ENCODE results near the gene NDUFV2. TPM values are rescaled to one million over a fixed set of nuclear protein-coding genes. Genes with fewer than 3 reads are reported as not detected.

NDUFV2 gene
- total and polyA plus RNA-seq, 2 of the 8 experiments (the other 6 are each of a cell fraction or from before 2014, with no cell fraction given), result 90.8 to 191 TPM

DNA sequence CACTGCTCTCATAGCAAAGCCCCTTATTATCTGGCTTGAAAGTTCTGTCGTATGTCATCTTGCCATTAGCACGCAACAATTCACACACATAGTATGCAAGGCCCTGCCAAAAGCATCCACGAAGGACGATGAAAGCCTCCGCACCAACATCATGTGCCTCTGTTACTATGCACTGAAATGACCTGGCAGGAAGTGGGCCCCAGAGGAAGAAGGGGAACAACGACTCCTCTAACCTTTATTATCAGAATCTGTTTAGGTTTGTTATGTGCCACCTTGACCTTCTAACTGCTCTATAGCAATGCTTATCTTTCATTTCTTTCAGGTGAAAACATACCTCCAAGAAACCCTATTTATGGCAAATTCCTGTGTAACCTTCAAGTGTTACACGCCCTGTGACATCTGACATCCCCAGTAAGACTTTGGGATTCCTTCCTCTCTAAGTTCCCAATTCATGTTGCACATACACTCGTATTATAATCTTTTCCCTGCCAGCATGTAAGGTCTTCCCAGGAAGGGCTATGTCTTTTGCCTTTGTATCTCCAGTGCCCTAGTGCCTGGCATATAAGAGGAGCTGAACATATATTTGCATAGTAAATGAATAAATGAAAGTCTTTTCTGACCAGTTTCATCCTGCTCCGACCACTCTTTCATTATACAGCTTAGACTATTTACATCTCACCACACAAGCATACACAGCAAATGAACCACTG, 7.0 kb upstream of the NDUFV2 start:
- Histone ChIP-seq H2BK5ac (ENCODE audit: low read depth, low read length) (0 out of 2 replicates have a peak overlapping the region, but pooled peaks have one; percentile 8), H3K23ac (ENCODE audit: insufficient read length) (no peak overlapping the region), H4K20me1 (replicated peaks in 1 of 2; ENCODE audit: control insufficient read depth in 1 of 2, insufficient read depth in 2 of 2, low read length in 2 of 2) (no peaks in the 10 kb centered on the region), H4K8ac (ENCODE audit: extremely low read depth, insufficient read depth, low read length) (no peak overlapping the region), H3K4me2 (ENCODE audit: insufficient read depth in 1 of 2, low read depth in 2 of 2, low read length in 2 of 2) (no peak overlapping the region), H2BK20ac (ENCODE audit: low read length) (no peak overlapping the region), H4K5ac (ENCODE audit: insufficient read length, low read depth, low read length) (no peak overlapping the region), H2BK12ac (ENCODE audit: low read depth, low read length) (no peak overlapping the region), H2BK15ac (ENCODE audit: low read length) (0 out of 2 replicates have a peak overlapping the region, but pooled peaks have one; percentile 54), H2AK5ac (ENCODE audit: low read depth, low read length) (no peak overlapping the region), H3K56ac (replicated peaks; ENCODE audit: insufficient read length, low read depth, low read length) (no peak overlapping the region), H3K4ac (replicated peaks; ENCODE audit: insufficient read length, low read depth, low read length) (no peak overlapping the region), H3K79me1 (ENCODE audit: low read depth, low read length) (no peaks in the 10 kb centered on the region), H3K18ac (ENCODE audit: extremely low read depth, low read length) (no peak overlapping the region), H3K36me3 (ENCODE audit: control insufficient read depth in 2 of 4, insufficient read depth in 4 of 4, low read length in 3 of 4) (no peaks in the 10 kb centered on the region), H3K9ac (replicated peaks in 1 of 4; ENCODE audit: extremely low read depth in 1 of 4, low read depth in 3 of 4, low read length in 3 of 4) (no peak overlapping the region), H2BK120ac (replicated peaks; ENCODE audit: low read depth, low read length) (no peak overlapping the region), H3K9me3 (ENCODE audit: insufficient read depth in 2 of 2, low read depth in 1 of 2, low read length in 1 of 2) (no peaks in the 10 kb centered on the region), H4K91ac (replicated peaks; ENCODE audit: insufficient read length, low read length) (no peak overlapping the region), H3K4me1 (replicated peaks in 1 of 4; ENCODE audit: control insufficient read depth in 3 of 4, insufficient read depth in 4 of 4, low read length in 3 of 4) (peaks cover 0 to 15% (median 7%) of the 10 kb centered on the region in 4 experiments; a peak in 3 of 7 replicates), H2AFZ (ENCODE audit: low read length) (peak overlapping the region; percentile 85), H3K23me2 (ENCODE audit: low read depth, low read length) (no peaks in the 10 kb centered on the region), H3K14ac (ENCODE audit: insufficient read length) (no peak overlapping the region), H3K27ac (ENCODE audit: low read depth, low read length) (no peak overlapping the region), H3K27me3 (replicated peaks in 1 of 4; ENCODE audit: control insufficient read depth in 3 of 4, extremely low read depth in 1 of 4, insufficient read depth in 3 of 4, low read length in 3 of 4) (no peaks in the 10 kb centered on the region), H3K79me2 (ENCODE audit: control insufficient read depth in 1 of 2, insufficient read depth in 2 of 2, low read length in 2 of 2) (no peaks in the 10 kb centered on the region), H3K4me3 (ENCODE audit: extremely low read depth in 1 of 4, insufficient read depth in 2 of 4, low read depth in 3 of 4, low read length in 4 of 4) (no peak overlapping the region)
- FAIRE-seq (no peak), DNase-seq (ENCODE audit: low read depth in 1 of 2, low spot score in 2 of 2) (no peak)
- CTCF ChIA-PET (ENCODE audit: partially characterized antibody), result no interaction called here
- 86% methylated on average over 9 of the region's 9 CpGs; no CpG with 5 or more reads in 1 of the 2 experiments for WGBS, 2 experiments (ENCODE audit: extremely low coverage in 1 of 2, insufficient coverage in 1 of 2, insufficient read length in 1 of 2, insufficient replicate concordance in 2 of 2, low coverage in 1 of 2, low lambda C conversion rate in 2 of 2, missing lambda C conversion rate in 1 of 2)
- POLR2A ChIA-PET (ENCODE audit: partially characterized antibody), result no interaction called here
